K562 (cell line): Measurements from ENCODE around the gene APEX1. TPM values are rescaled to one million over a fixed set of nuclear protein-coding genes. Genes with fewer than 3 reads are reported as not detected.
A peak's percentile ranks its signal among the peaks of the same experiment; 100 is the strongest.

Experiments used
- ATAC-seq: fragments of 200-7000 bp; cut with Tn5 transposase; 3 replicates; pipeline ENCODE4 v1.9.1; 2020; ENCODE audit warnings: moderate library complexity
- Bru-seq: library from RNA; stranded (reverse); fragments of 400-500 nt; gene quantifications from one replicate; lab custom pipeline; 2021; lab: Mats Ljungman, UMichigan
- BruChase-seq, 2 experiments: library from RNA; stranded (reverse); fragments of 400-500 nt; gene quantifications; one replicate each; lab custom pipeline; 2021; lab: Mats Ljungman, UMichigan
- BruUV-seq: library from RNA; stranded (reverse); fragments of 400-500 nt; replicated peaks from 2 replicates; lab custom pipeline; 2021; lab: Mats Ljungman, UMichigan
- CTCF ChIA-PET: fragments of 300-600 bp; formaldehyde crosslinking; extraction: SDS; loops from one replicate; lab custom pipeline; 2021; ENCODE audit warnings: low intra/inter-chr PET ratio; lab: Yijun Ruan, JAX
- POLR2A ChIA-PET: fragments of 300-600, 350-650 bp; sonication (Branson Sonifier 250); formaldehyde crosslinking; extraction: SDS; loops from one replicate; lab custom pipeline; 2021; ENCODE audit warnings: antibody characterized with exemption, inconsistent platforms; lab: Yijun Ruan, JAX
- DNase-seq, 4 experiments: peaks; one replicate each; pipeline versions ENCODE4 v3.0.0 to v3.0.0-alpha.2; 2011 to 2018; ENCODE audit warnings: low spot score in 3 of 4, mixed read lengths in 3 of 4; ENCODE audit errors: extremely low read depth in 1 of 4
- FAIRE-seq: peaks from 2 replicates; lab custom pipeline; 2011; peaks lifted over from hg19 to GRCh38; lab: Jason Lieb, UNC
- H2AFZ ChIP-seq: 2 replicates; pipeline ENCODE4 v1.6.0; 2011; ENCODE audit warnings: low read depth, low read length, control low read depth, inconsistent platforms
- H3K27ac ChIP-seq: fragments of 200-600 bp; 3 replicates; pipeline ENCODE4 v1.8.0; 2011; ENCODE audit warnings: low read depth, mild to moderate bottlenecking, control low read depth, inconsistent platforms, low read length, moderate library complexity, mixed read lengths; ENCODE audit errors: extremely low read depth
- H3K27me3 ChIP-seq, 2 experiments: fragments of 300-600 bp in 1 of 2; 2 replicates in 1 of 2; 3 replicates in 1 of 2; pipeline versions ENCODE4 v1.6.0 to v1.8.0; 2011; ENCODE audit warnings: inconsistent platforms in 2 of 2, low read length in 2 of 2, mild to moderate bottlenecking in 1 of 2, mixed read lengths in 1 of 2, moderate library complexity in 1 of 2; ENCODE audit not compliant: control insufficient read depth in 2 of 2, insufficient read depth in 2 of 2
- H3K36me3 ChIP-seq: fragments of 300-600 bp; 3 replicates; pipeline ENCODE4 v1.8.0; 2011; ENCODE audit warnings: mild to moderate bottlenecking, low read length, inconsistent platforms; ENCODE audit not compliant: control insufficient read depth, insufficient read depth
- H3K4me1 ChIP-seq, 2 experiments: fragments of 200-600 bp in 1 of 2; replicated peaks in 1 of 2; 2 replicates in 1 of 2; 3 replicates in 1 of 2; pipeline versions ENCODE4 v1.5.1 to v1.8.0; 2011; ENCODE audit warnings: inconsistent platforms in 2 of 2, low read length in 2 of 2, mild to moderate bottlenecking in 1 of 2, mixed read lengths in 1 of 2, moderate library complexity in 1 of 2; ENCODE audit not compliant: control insufficient read depth in 2 of 2, insufficient read depth in 2 of 2
- H3K4me2 ChIP-seq: 2 replicates; pipeline ENCODE4 v1.6.1; 2011; ENCODE audit warnings: low read length, control low read depth, inconsistent platforms, mixed read lengths; ENCODE audit not compliant: insufficient read depth
- H3K4me3 ChIP-seq: fragments of 200-600 bp; sonication (generic), shearing (Covaris generic); 2 replicates; pipeline ENCODE4 v1.5.1; 2016; ENCODE audit warnings: control low read depth, inconsistent platforms
- H3K79me2 ChIP-seq: fragments of 200-600 bp; 3 replicates; pipeline ENCODE4 v1.8.0; 2011; ENCODE audit warnings: low read length, inconsistent platforms; ENCODE audit not compliant: control insufficient read depth, insufficient read depth
- H3K9ac ChIP-seq, 2 experiments: 2 replicates each; pipeline versions ENCODE4 v1.6.0 to v1.6.1; 2011; ENCODE audit warnings: low read depth in 2 of 2, low read length in 2 of 2, control low read depth in 1 of 2, inconsistent platforms in 1 of 2, mild to moderate bottlenecking in 1 of 2, mixed read lengths in 1 of 2; ENCODE audit not compliant: insufficient read depth in 1 of 2
- H3K9me1 ChIP-seq: one replicate; pipeline ENCODE4 v1.6.0; 2011; ENCODE audit warnings: inconsistent platforms, mild to moderate bottlenecking, low read length, moderate library complexity; ENCODE audit not compliant: control insufficient read depth, insufficient read depth
- H3K9me3 ChIP-seq: replicated peaks from 2 replicates; pipeline ENCODE4 v1.5.1; 2011; ENCODE audit warnings: low read depth, low read length, inconsistent platforms; ENCODE audit not compliant: control insufficient read depth, insufficient read depth
- H4K20me1 ChIP-seq: replicated peaks from 2 replicates; pipeline ENCODE4 v1.6.1; 2011; ENCODE audit warnings: low read length, inconsistent platforms, mixed read lengths; ENCODE audit not compliant: control insufficient read depth, insufficient read depth
- BHLHE40 ChIP-seq: IDR thresholded peaks from 2 replicates; pipeline ENCODE4 v1.6.1; 2011; ENCODE audit warnings: low read length, improper control_type of control experiment
- CEBPG ChIP-seq, 3 experiments: fragments of 200-800 bp in 1 of 3; sonication (Bioruptor generic) in 1 of 3; sonication (generic) in 1 of 3; formaldehyde crosslinking in 1 of 3; IDR thresholded peaks in 2 of 3; conservative IDR thresholded peaks in 1 of 3; 2 replicates each; pipeline versions ENCODE4 v1.6.1 to v1.8.0; 2016 to 2022; ENCODE audit warnings: missing compliant biosample characterization in 2 of 3, missing genetic modification characterization in 2 of 3, mild to moderate bottlenecking in 1 of 3, missing genetic modification reagents in 1 of 3
- CREM ChIP-seq: IDR thresholded peaks from 2 replicates; pipeline ENCODE4 v1.6.1; 2014; ENCODE audit warnings: antibody characterized with exemption, low read depth
- FOXK1 ChIP-seq: sonication (generic); formaldehyde crosslinking; IDR thresholded peaks from 2 replicates; pipeline ENCODE4 v1.8.0; 2022; ENCODE audit warnings: missing genetic modification reagents, mild to moderate bottlenecking, borderline replicate concordance
- HNRNPLL ChIP-seq: fragments of 200-400 bp; formaldehyde crosslinking; IDR thresholded peaks from 2 replicates; pipeline ENCODE4 v1.6.1; 2017; ENCODE audit warnings: low read length, low read depth, mild to moderate bottlenecking; ENCODE audit not compliant: poor library complexity, severe bottlenecking
- PPARD ChIP-seq: fragments of 250-450 bp; sonication (Bioruptor Pico); IDR thresholded peaks from 2 replicates; pipeline ENCODE4 v1.8.0; 2022; ENCODE audit warnings: inconsistent platforms, mild to moderate bottlenecking, moderate library complexity
- TCF3 ChIP-seq: sonication (generic); formaldehyde crosslinking; IDR thresholded peaks from 2 replicates; pipeline ENCODE4 v1.4.0; 2020; ENCODE audit warnings: mild to moderate bottlenecking, missing genetic modification reagents
- WGBS: fragments of 100-300 bp; shearing (Covaris generic); methylation state at CpG from one replicate; pipeline ENCODE4 v1.1.6; 2016; ENCODE audit warnings: low coverage, mixed read lengths; ENCODE audit not compliant: insufficient coverage; ENCODE audit errors: missing lambda C conversion rate; 5-methylcytosine and 5-hydroxymethylcytosine counted together
- in situ Hi-C: fragments of 300-500 bp; cut with MboI; formaldehyde crosslinking; loops from 4 replicates; pipeline ENCODE4 v1.15.0; 2018; ENCODE audit warnings: inconsistent platforms, mixed read lengths
- intact Hi-C: fragments of 100-400 bp; cut with micrococcal nuclease; formaldehyde crosslinking; loops from 2 replicates; pipeline ENCODE4 v1.14.2; 2022
- long read RNA-seq, 3 experiments: library from polyadenylated mRNA in 2 of 3; library from RNA in 1 of 3; unstranded in 2 of 3; stranded (forward) in 1 of 3; transcript quantifications; one replicate each; pipeline ENCODE4 v2.0.0, GENCODE V29; 2019 to 2022
- polyA minus RNA-seq, 3 experiments: library from RNA; depleted of rRNA, polyadenylated mRNA; stranded (reverse); fragments of >200 nt; gene quantifications; 2 replicates each; pipeline ENCODE4 v1.2.3, GENCODE V29; 2011
- polyA plus RNA-seq, 8 experiments: library from polyadenylated mRNA; depleted of rRNA in 4 of 8; stranded (reverse) in 5 of 8; unstranded in 3 of 8; fragments of >200 nt; fragmentation: Nextera tagmentation in 2 of 8; fragmentation: Illumina TruSeq in 1 of 8; extraction: Ambion mirVana in 2 of 8; extraction: Trizol in 1 of 8; gene quantifications; 2 replicates each; pipeline versions ENCODE4 v1.2.1 to v1.2.3, GENCODE V29; 2011 to 2014; ENCODE audit warnings: inconsistent platforms in 1 of 8, missing spikeins in 1 of 8
- total RNA-seq, 7 experiments: library from RNA; depleted of rRNA in 6 of 7; stranded (reverse); fragments of >200 nt in 6 of 7; fragmentation: Illumina TruSeq in 2 of 7; extraction: Trizol in 2 of 7; gene quantifications; 2 replicates each; pipeline versions ENCODE4 v1.2.1 to v1.2.3, GENCODE V29; 2011 to 2021; ENCODE audit warnings: low replicate concordance in 1 of 7
- TF ChIP-seq, protein P1 (sequence below): fragments of 450-650 bp; IDR thresholded peaks from 2 replicates; pipeline ENCODE4 v1.6.1; 2017; ENCODE audit warnings: antibody characterized with exemption, mild to moderate bottlenecking

Gene APEX1
- 34.9 and 40.9 TPM in 2 replicates for total RNA-seq (2011; cell fraction: chromatin; rRNA removed; ENCODE audit: low replicate concordance)
- total RNA-seq (2011; cell fraction: nucleolus; rRNA removed) = 31.0 and 33.6 TPM in 2 replicates
- total RNA-seq (2011; cell fraction: nucleoplasm; rRNA removed) = 40.3 and 47.9 TPM in 2 replicates
- total RNA-seq (2014; rRNA removed) = 157 and 188 TPM in 2 replicates
- 49.5 and 50.2 TPM in 2 replicates for total RNA-seq (2014; rRNA removed; fragmentation: Illumina TruSeq; extraction: Trizol)
- 54.8 and 63.8 TPM in 2 replicates for total RNA-seq (2015; rRNA removed; fragmentation: Illumina TruSeq; extraction: Trizol)
- total RNA-seq (2021) = 142 and 143 TPM in 2 replicates
- 224 and 225 TPM in 2 replicates for polyA plus RNA-seq (2011; rRNA removed)
- 321 and 341 TPM in 2 replicates for polyA plus RNA-seq (2011; cell fraction: cytosol; rRNA removed)
- polyA plus RNA-seq (2011; cell fraction: nucleus; rRNA removed) = 175 and 219 TPM in 2 replicates
- 161 and 174 TPM in 2 replicates for polyA plus RNA-seq (2012)
- 212 and 274 TPM in 2 replicates for polyA plus RNA-seq (2014; fragmentation: Illumina TruSeq; extraction: Trizol)
- polyA plus RNA-seq (2014; fragmentation: Nextera tagmentation; extraction: Ambion mirVana) = 100 to 1,000 TPM; 158 to 234 TPM
- polyA plus RNA-seq (2014; rRNA removed) = 218 and 222 TPM in 2 replicates
- polyA minus RNA-seq (2011; rRNA and poly(A)+ RNA removed) = 141 and 166 TPM in 2 replicates
- 59.7 and 65.9 TPM in 2 replicates for polyA minus RNA-seq (2011; cell fraction: cytosol; rRNA and poly(A)+ RNA removed)
- 14.0 and 29.0 TPM in 2 replicates for polyA minus RNA-seq (2011; cell fraction: nucleus; rRNA and poly(A)+ RNA removed)
- Bru-seq, nascent RNA = percentile 96 among the genes with signal in this experiment
- percentile 90 among the genes with signal in this experiment for BruChase-seq, experiment 1, labeled RNA remaining after a 2-hour chase
- percentile 93 among the genes with signal in this experiment for BruChase-seq, experiment 2, labeled RNA remaining after a 6-hour chase
- long read RNA-seq, experiment 1, transcript APEX1-205 (4 exons, 1,603 nt) = minor isoform, 91 of 317 reads
- long read RNA-seq, experiment 1, transcript APEX1-201 (5 exons, 1,484 nt) = major isoform, 131 of 317 reads
- long read RNA-seq, experiment 1, transcript APEX1-210 (5 exons, 1,437 nt) = minor isoform, 10 of 317 reads
- long read RNA-seq, experiment 1, transcript APEX1-216 (3 exons, 1,803 nt) = minor isoform, 13 of 317 reads
- long read RNA-seq, experiment 1, partial matches to known transcripts = 19 of 317 reads
- long read RNA-seq, experiment 1, other reads (novel, unspliced or antisense) = 43 of 317 reads
- long read RNA-seq, experiment 2, transcript APEX1-205 (4 exons, 1,603 nt) = major isoform, 80 of 196 reads
- long read RNA-seq, experiment 2, transcript APEX1-216 (3 exons, 1,803 nt) = minor isoform, 8 of 196 reads
- long read RNA-seq, experiment 2, transcript APEX1-210 (5 exons, 1,437 nt) = minor isoform, 9 of 196 reads
- long read RNA-seq, experiment 2, transcript APEX1-201 (5 exons, 1,484 nt) = minor isoform, 67 of 196 reads
- long read RNA-seq, experiment 2, partial matches to known transcripts = 11 of 196 reads
- long read RNA-seq, experiment 2, other reads (novel, unspliced or antisense) = 16 of 196 reads
- long read RNA-seq, experiment 3, transcript APEX1-202 (5 exons, 1,387 nt) = minor isoform, 8 of 226 reads
- long read RNA-seq, experiment 3, transcript APEX1-205 (4 exons, 1,603 nt) = minor isoform, 76 of 226 reads
- long read RNA-seq, experiment 3, transcript APEX1-210 (5 exons, 1,437 nt) = minor isoform, 5 of 226 reads
- long read RNA-seq, experiment 3, transcript APEX1-201 (5 exons, 1,484 nt) = major isoform, 111 of 226 reads
- long read RNA-seq, experiment 3, partial matches to known transcripts = 3 of 226 reads
- long read RNA-seq, experiment 3, other reads (novel, unspliced or antisense) = 12 of 226 reads

DNA sequence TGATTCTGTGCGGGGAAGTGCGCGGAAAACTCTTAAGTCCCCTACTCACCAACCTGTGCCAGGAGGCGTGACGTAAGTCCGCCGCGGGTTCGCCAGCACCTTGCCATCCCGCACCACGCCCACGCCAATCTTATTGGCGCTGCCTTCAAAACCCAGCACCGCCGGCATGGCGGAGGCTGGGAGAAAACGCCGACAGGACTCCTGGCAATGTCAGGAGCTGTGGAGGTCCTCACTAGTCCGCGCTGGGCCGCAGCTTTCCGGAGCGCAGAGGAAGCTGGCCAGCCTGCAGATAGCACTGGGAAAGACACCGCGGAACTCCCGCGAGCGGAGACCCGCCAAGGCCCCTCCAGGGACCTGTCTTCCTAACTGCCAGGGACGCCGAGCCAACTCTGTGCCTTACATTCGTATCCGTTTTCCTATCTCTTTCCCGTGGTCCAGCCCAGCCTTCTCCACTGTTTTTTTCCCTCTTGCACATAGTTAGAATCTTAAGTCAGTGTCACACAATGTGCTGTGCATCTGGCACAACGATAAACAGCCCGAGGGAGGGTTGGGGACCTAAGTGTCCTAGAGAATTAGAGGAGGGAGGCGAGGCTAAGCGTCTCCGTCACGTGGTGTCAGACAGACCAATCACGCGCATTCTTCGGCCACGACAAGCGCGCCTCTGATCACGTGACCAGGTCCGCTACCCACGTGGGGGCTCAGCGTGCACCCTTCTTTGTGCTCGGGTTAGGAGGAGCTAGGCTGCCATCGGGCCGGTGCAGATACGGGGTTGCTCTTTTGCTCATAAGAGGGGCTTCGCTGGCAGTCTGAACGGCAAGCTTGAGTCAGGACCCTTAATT, at the start of gene APEX1, which contains the start of gene OSGEP:
Gene APEX1, plus strand, starts transcription at position 711 of the 839 bp plus-strand sequence. CDS start 420 bp downstream, outside the sequence.
Gene OSGEP, minus strand, starts transcription at position 297 of the 839 bp plus-strand sequence. Its CDS starts 129 bp downstream, at position 168.
- in situ Hi-C loops = no loop called here
- BruUV-seq = no TSS peak
- CTCF ChIA-PET = no interaction called here
- peak; percentile 74 for TF ChIP-seq CREM
- peak; percentile 86 for TF ChIP-seq BHLHE40
- no peak for TF ChIP-seq CEBPG (CRISPR knock-in tag; IDR thresholded peaks at IDR 0.05)
- TF ChIP-seq CEBPG (tag; conservative IDR thresholded peaks at IDR 0.05 in 1 of 2, IDR thresholded peaks at IDR 0.05 in 1 of 2) = 0 out of 4 replicates have a peak, but pooled peaks of 1 of the 2 experiments have one; percentile 11
- no peak for TF ChIP-seq PPARD
- TF ChIP-seq, protein P1, sequence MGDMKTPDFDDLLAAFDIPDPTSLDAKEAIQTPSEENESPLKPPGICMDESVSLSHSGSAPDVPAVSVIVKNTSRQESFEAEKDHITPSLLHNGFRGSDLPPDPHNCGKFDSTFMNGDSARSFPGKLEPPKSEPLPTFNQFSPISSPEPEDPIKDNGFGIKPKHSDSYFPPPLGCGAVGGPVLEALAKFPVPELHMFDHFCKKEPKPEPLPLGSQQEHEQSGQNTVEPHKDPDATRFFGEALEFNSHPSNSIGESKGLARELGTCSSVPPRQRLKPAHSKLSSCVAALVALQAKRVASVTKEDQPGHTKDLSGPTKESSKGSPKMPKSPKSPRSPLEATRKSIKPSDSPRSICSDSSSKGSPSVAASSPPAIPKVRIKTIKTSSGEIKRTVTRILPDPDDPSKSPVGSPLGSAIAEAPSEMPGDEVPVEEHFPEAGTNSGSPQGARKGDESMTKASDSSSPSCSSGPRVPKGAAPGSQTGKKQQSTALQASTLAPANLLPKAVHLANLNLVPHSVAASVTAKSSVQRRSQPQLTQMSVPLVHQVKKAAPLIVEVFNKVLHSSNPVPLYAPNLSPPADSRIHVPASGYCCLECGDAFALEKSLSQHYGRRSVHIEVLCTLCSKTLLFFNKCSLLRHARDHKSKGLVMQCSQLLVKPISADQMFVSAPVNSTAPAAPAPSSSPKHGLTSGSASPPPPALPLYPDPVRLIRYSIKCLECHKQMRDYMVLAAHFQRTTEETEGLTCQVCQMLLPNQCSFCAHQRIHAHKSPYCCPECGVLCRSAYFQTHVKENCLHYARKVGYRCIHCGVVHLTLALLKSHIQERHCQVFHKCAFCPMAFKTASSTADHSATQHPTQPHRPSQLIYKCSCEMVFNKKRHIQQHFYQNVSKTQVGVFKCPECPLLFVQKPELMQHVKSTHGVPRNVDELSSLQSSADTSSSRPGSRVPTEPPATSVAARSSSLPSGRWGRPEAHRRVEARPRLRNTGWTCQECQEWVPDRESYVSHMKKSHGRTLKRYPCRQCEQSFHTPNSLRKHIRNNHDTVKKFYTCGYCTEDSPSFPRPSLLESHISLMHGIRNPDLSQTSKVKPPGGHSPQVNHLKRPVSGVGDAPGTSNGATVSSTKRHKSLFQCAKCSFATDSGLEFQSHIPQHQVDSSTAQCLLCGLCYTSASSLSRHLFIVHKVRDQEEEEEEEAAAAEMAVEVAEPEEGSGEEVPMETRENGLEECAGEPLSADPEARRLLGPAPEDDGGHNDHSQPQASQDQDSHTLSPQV = no peak
- TF ChIP-seq TCF3 (CRISPR knock-in tag) = no peak
- 0 out of 2 replicates have a peak, but pooled peaks have one; percentile 23 for TF ChIP-seq FOXK1 (CRISPR knock-in tag)
- peak; percentile 56 for TF ChIP-seq HNRNPLL

More for the DNA sequence above, at the start of gene APEX1, which contains the start of gene OSGEP:
- ATAC-seq = peak; percentile 90
- Histone ChIP-seq H3K4me3 (peak within 1 kb of the TSS; percentile 78), H3K27ac (peak within 1 kb of the TSS; percentile 99), H3K36me3 (peaks cover 65% of the 10 kb centered on the region), H3K9me3 (no peaks in the 10 kb centered on the region), H3K27me3 (no peaks in the 10 kb centered on the region), H3K9me1 (no peaks in the 10 kb centered on the region), H3K79me2 (peaks cover 61% of the 10 kb centered on the region), H2AFZ (peak within 1 kb of the TSS; percentile 96), H4K20me1 (no peaks in the 10 kb centered on the region), H3K4me2 (peak within 1 kb of the TSS; percentile 91), H3K4me1 (peaks cover 15 to 18% of the 10 kb centered on the region in 2 experiments; a peak in 4 of 5 replicates), H3K9ac (peak within 1 kb of the TSS; percentile 95 to 98)
- peak; percentile 100 for FAIRE-seq
- WGBS = 1% methylated on average over 43 of the region's 56 CpGs
- DNase-seq = peak; percentile 92 to 98 (median 96)
- intact Hi-C loops = loop anchor here (1.0 to 5.0 kb wide), 2 partner anchors 41 to 153 kb away; partner anchors contain the start of gene TEP1
- POLR2A ChIA-PET = interaction anchor here (0.5 to 3.1 kb wide), 19 partner anchors 7 to 191 kb away, joined by 3 to 29 read pairs (median 3); partner anchors contain the start of genes PARP2 and PNP
